ENCODE measurements around the gene KRTAP10-9.

- TF ChIP-seq POLR2A (IDR thresholded peaks at IDR 0.05; ENCODE audit: low read length) (no peak), GATA1 (IDR thresholded peaks at IDR 0.05; ENCODE audit: low read depth, low read length) (no peak)
These were observed 30.7 kb upstream of the KRTAP10-9 start for GRCh38 chr21:44596068-44596725.
